ENCODE results near the gene OPN1SW. TPM values are rescaled to one million over a fixed set of nuclear protein-coding genes. Genes with fewer than 3 reads are reported as not detected.

OPN1SW gene
- total RNA-seq, 1 donor from 2014 or later = not detected

- TF ChIP-seq, protein P1, sequence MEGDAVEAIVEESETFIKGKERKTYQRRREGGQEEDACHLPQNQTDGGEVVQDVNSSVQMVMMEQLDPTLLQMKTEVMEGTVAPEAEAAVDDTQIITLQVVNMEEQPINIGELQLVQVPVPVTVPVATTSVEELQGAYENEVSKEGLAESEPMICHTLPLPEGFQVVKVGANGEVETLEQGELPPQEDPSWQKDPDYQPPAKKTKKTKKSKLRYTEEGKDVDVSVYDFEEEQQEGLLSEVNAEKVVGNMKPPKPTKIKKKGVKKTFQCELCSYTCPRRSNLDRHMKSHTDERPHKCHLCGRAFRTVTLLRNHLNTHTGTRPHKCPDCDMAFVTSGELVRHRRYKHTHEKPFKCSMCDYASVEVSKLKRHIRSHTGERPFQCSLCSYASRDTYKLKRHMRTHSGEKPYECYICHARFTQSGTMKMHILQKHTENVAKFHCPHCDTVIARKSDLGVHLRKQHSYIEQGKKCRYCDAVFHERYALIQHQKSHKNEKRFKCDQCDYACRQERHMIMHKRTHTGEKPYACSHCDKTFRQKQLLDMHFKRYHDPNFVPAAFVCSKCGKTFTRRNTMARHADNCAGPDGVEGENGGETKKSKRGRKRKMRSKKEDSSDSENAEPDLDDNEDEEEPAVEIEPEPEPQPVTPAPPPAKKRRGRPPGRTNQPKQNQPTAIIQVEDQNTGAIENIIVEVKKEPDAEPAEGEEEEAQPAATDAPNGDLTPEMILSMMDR (IDR thresholded peaks at IDR 0.05; ENCODE audit: unreplicated experiment) = no peak
- Mint-ChIP-seq H3K4me3 (no peak overlapping the region), H3K9me3 (no peaks in the 10 kb centered on the region), H3K4me1 (no peaks in the 10 kb centered on the region), H3K36me3 (peaks cover 4% of the 10 kb centered on the region), H3K27me3 (ENCODE audit: low read depth) (peaks cover 6% of the 10 kb centered on the region), H3K27ac (no peak overlapping the region)
- DNase-seq (ENCODE audit: low spot score in 2 of 2, unreplicated experiment in 2 of 2) = no peak
Measured at GRCh38 chr7:128812514-128813168, 37.0 kb upstream of the OPN1SW start.

DNA sequence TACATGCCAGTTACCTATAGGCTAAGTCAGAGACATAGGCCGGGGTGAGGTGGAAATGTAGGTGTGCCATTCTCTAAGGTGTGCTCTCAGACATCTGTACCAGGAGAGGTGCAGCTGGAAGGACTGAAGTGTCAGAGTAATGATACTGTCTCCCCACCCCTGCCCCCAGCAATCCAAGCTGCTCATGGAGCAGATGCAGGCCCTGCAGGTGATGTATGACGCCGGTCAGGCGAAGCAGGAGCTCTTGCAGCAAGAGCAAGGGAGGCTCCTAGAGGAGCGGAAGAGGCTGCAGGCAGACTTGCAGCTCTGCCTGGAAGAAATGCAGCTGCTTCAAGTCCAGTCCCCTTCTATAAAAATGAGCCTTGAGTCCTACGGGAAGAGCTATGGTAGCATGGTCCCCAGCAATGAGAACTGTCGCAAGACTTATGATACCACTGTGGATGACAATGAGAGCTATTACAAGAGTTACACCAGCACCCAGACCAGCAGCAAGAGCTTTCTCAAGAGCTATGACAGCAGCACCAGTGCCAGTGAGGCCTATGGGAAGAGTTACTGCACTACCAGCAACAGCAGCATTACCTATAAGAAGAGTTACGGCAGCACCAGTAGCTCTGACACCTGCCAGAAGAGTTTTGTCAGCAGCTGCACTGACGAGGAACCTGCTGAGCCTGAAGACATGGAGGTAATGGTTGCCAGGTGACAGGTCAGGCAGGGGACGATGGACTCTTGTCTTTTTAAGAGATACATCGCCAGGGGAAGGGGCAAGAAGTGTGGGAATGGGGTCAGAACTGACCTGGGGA, 36.2 kb upstream of the OPN1SW start:
- H3K4me3 Mint-ChIP-seq = no peak overlapping the region
- peaks cover 6% of the 10 kb centered on the region for H3K27me3 Mint-ChIP-seq (ENCODE audit: low read depth)
- peaks cover 4% of the 10 kb centered on the region for H3K36me3 Mint-ChIP-seq
- TF ChIP-seq, protein P1 (IDR thresholded peaks at IDR 0.05; ENCODE audit: unreplicated experiment) = no peak
- no peaks in the 10 kb centered on the region for H3K4me1 Mint-ChIP-seq
- DNase-seq (ENCODE audit: low spot score in 2 of 2, unreplicated experiment in 2 of 2) = no peak
- H3K27ac Mint-ChIP-seq = no peak overlapping the region
- no peaks in the 10 kb centered on the region for H3K9me3 Mint-ChIP-seq

DNA sequence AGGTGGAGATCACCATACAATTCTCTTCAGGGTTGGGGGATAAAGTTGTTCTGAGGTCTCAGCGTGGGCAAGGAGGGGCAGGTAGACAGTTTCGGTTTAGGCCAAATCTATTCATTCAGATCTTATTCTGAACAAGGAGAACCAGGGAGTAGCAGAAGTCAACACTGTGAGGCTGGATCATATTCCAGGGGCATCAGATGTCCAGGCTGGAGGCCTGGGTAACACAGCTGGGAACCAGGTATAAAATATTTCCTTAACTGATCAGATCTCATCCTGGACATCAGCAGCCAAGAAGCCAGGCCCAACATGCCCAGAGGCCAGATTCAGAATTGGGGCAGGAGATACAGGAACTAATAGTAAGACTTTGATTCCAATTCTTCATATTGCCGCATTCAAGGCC, 35.4 kb upstream of the OPN1SW start:
- TF ChIP-seq, protein P1 (IDR thresholded peaks at IDR 0.05; ENCODE audit: unreplicated experiment) = no peak
- H3K4me1 Mint-ChIP-seq = no peaks in the 10 kb centered on the region
- peaks cover 6% of the 10 kb centered on the region for H3K27me3 Mint-ChIP-seq (ENCODE audit: low read depth)
- H3K4me3 Mint-ChIP-seq = no peak overlapping the region
- DNase-seq (ENCODE audit: low spot score in 2 of 2, unreplicated experiment in 2 of 2) = no peak
- no peak overlapping the region for H3K27ac Mint-ChIP-seq
- H3K36me3 Mint-ChIP-seq = peaks cover 6% of the 10 kb centered on the region
- H3K9me3 Mint-ChIP-seq = no peaks in the 10 kb centered on the region

GRCh38 chr7:128810473-128810872, 34.9 kb upstream of the OPN1SW start:
- Mint-ChIP-seq H3K4me1 (no peaks in the 10 kb centered on the region), H3K27ac (no peak overlapping the region), H3K4me3 (no peak overlapping the region), H3K27me3 (ENCODE audit: low read depth) (peaks cover 3% of the 10 kb centered on the region), H3K9me3 (no peaks in the 10 kb centered on the region), H3K36me3 (peaks cover 8% of the 10 kb centered on the region)
- no peak for DNase-seq (ENCODE audit: low spot score in 2 of 2, unreplicated experiment in 2 of 2)
- TF ChIP-seq, protein P1 (IDR thresholded peaks at IDR 0.05; ENCODE audit: unreplicated experiment) = no peak

DNA sequence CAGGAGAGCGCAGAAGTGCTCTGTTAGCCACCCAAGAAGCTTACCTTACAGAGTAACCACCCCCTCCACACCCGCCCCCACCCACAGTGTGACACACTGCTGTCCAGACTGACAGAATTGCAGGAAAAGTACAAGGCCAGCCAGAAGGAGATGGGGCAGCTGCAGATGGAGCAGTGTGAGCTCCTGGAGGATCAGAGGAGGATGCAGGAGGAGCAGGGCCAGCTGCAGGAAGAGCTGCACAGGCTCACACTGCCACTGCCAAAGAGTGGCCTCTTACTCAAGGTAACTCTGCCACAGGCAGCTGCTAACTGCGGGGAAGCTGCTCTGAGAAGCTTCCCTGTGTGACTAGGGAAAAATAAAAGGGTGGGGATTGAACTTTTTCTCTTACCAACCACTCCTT, 33.8 kb upstream of the OPN1SW start:
- TF ChIP-seq, protein P1 (IDR thresholded peaks at IDR 0.05; ENCODE audit: unreplicated experiment) = no peak
- no peak for DNase-seq (ENCODE audit: low spot score in 2 of 2, unreplicated experiment in 2 of 2)
- H3K4me3 Mint-ChIP-seq = no peak overlapping the region
- no peaks in the 10 kb centered on the region for H3K27me3 Mint-ChIP-seq (ENCODE audit: low read depth)
- H3K4me1 Mint-ChIP-seq = no peaks in the 10 kb centered on the region
- H3K27ac Mint-ChIP-seq = no peak overlapping the region
- H3K9me3 Mint-ChIP-seq = no peaks in the 10 kb centered on the region
- peaks cover 8% of the 10 kb centered on the region for H3K36me3 Mint-ChIP-seq
